Uterus (tissue), 2 donors: Measurements from ENCODE around the gene MINDY1.

Experiments used
- CTCF ChIP-seq, 4 experiments: fragments of 200-600 bp in 2 of 4; fragments of 450-650 bp in 2 of 4; sonication (generic) in 2 of 4; IDR thresholded peaks; one replicate each; pipeline ENCODE4 v1.5.1; 2016 to 2019; ENCODE audit warnings: antibody characterized with exemption in 4 of 4, mild to moderate bottlenecking in 2 of 4, moderate library complexity in 1 of 4
- POLR2A ChIP-seq, 2 donors: fragments of 450-650 bp; IDR thresholded peaks; one replicate each; pipeline ENCODE4 v1.6.1; 2016; ENCODE audit warnings: antibody characterized with exemption in 2 of 2, mild to moderate bottlenecking in 1 of 2, moderate library complexity in 1 of 2

- no peak for TF ChIP-seq POLR2A (IDR thresholded peaks at IDR 0.05)
- no peak for TF ChIP-seq CTCF (IDR thresholded peaks at IDR 0.05)
Observed at GRCh38 chr1:151050051-151050688, 43.5 kb upstream of the MINDY1 start.
